ENCODE results near the gene HBG1.

- TF ChIP-seq, protein P1, sequence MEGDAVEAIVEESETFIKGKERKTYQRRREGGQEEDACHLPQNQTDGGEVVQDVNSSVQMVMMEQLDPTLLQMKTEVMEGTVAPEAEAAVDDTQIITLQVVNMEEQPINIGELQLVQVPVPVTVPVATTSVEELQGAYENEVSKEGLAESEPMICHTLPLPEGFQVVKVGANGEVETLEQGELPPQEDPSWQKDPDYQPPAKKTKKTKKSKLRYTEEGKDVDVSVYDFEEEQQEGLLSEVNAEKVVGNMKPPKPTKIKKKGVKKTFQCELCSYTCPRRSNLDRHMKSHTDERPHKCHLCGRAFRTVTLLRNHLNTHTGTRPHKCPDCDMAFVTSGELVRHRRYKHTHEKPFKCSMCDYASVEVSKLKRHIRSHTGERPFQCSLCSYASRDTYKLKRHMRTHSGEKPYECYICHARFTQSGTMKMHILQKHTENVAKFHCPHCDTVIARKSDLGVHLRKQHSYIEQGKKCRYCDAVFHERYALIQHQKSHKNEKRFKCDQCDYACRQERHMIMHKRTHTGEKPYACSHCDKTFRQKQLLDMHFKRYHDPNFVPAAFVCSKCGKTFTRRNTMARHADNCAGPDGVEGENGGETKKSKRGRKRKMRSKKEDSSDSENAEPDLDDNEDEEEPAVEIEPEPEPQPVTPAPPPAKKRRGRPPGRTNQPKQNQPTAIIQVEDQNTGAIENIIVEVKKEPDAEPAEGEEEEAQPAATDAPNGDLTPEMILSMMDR (IDR thresholded peaks at IDR 0.05 in 4 of 5, conservative IDR thresholded peaks at IDR 0.05 in 1 of 5), result no peak
- no peak for TF ChIP-seq POLR2A (IDR thresholded peaks at IDR 0.05)
Observed at GRCh38 chr11:5227681-5228080, 22.0 kb downstream of the HBG1 start.

All from gastrocnemius medialis (tissue), 4 donors.